HL-60/S4 treated with phorbol 12-myristate 13-acetate at 8.2 ng/mL for 4 days and 3 days (cell line): Measurements from ENCODE around the gene SAMD4A.
"Not testable (repeated sequence)": the region's sequence is repeated elsewhere in the genome, so short reads cannot be mapped to it uniquely, and the experiment has no call there.

ENCODE experiments used
- in situ Hi-C: fragments of 300-500 bp; cut with MboI; formaldehyde crosslinking; loops from 2 replicates; pipeline ENCODE4 v1.15.0; 2022; ENCODE audit warnings: low sequenced_read_pairs

The SAMD4A gene

GRCh38 chr14:54593860-54594259 is 26.9 kb downstream of the SAMD4A start:
- in situ Hi-C loops: no loop called here

GRCh38 chr14:54594537-54594936 is 27.6 kb downstream of the SAMD4A start:
- in situ Hi-C loops: no loop called here

- in situ Hi-C loops: no loop called here
These were observed 31.0 kb downstream of the SAMD4A start for GRCh38 chr14:54597795-54598443.

- in situ Hi-C loops: no loop called here
These were observed 33.2 kb downstream of the SAMD4A start for GRCh38 chr14:54599966-54600716.

GRCh38 chr14:54600717-54601109 is 33.8 kb downstream of the SAMD4A start:
- in situ Hi-C loops: no loop called here

GRCh38 chr14:54603362-54603761 is 36.4 kb downstream of the SAMD4A start:
- in situ Hi-C loops: no loop called here

GRCh38 chr14:54606178-54606577 is 39.2 kb downstream of the SAMD4A start:
- in situ Hi-C loops: no loop called here

- in situ Hi-C loops: no loop called here
These were observed 39.8 kb downstream of the SAMD4A start for GRCh38 chr14:54606631-54607133.

- in situ Hi-C loops: no loop called here
These were observed 42.6 kb downstream of the SAMD4A start for GRCh38 chr14:54609576-54609975.

GRCh38 chr14:54610051-54610977 is 43.4 kb downstream of the SAMD4A start:
- in situ Hi-C loops: no loop called here

- in situ Hi-C loops: no loop called here
These were observed 47.4 kb downstream of the SAMD4A start for GRCh38 chr14:54614296-54614695.

GRCh38 chr14:54617467-54617866 is 50.5 kb downstream of the SAMD4A start:
- in situ Hi-C loops: no loop called here

GRCh38 chr14:54621686-54622085 is 54.8 kb downstream of the SAMD4A start:
- in situ Hi-C loops: no loop called here

- in situ Hi-C loops: no loop called here
These were observed 55.4 kb downstream of the SAMD4A start for GRCh38 chr14:54622192-54622958.

GRCh38 chr14:54623279-54624004 is 56.5 kb downstream of the SAMD4A start:
- in situ Hi-C loops: no loop called here

- in situ Hi-C loops: not testable (repeated sequence)
These were observed 57.1 kb downstream of the SAMD4A start for GRCh38 chr14:54624005-54624358.

GRCh38 chr14:54625112-54625511 is 58.2 kb downstream of the SAMD4A start:
- in situ Hi-C loops: no loop called here

GRCh38 chr14:54627219-54627539 is 60.3 kb downstream of the SAMD4A start:
- in situ Hi-C loops: no loop called here

GRCh38 chr14:54627540-54628363 is 60.8 kb downstream of the SAMD4A start:
- in situ Hi-C loops: no loop called here
